Measurements from ENCODE around the gene PMEPA1.

PMEPA1 gene

DNA sequence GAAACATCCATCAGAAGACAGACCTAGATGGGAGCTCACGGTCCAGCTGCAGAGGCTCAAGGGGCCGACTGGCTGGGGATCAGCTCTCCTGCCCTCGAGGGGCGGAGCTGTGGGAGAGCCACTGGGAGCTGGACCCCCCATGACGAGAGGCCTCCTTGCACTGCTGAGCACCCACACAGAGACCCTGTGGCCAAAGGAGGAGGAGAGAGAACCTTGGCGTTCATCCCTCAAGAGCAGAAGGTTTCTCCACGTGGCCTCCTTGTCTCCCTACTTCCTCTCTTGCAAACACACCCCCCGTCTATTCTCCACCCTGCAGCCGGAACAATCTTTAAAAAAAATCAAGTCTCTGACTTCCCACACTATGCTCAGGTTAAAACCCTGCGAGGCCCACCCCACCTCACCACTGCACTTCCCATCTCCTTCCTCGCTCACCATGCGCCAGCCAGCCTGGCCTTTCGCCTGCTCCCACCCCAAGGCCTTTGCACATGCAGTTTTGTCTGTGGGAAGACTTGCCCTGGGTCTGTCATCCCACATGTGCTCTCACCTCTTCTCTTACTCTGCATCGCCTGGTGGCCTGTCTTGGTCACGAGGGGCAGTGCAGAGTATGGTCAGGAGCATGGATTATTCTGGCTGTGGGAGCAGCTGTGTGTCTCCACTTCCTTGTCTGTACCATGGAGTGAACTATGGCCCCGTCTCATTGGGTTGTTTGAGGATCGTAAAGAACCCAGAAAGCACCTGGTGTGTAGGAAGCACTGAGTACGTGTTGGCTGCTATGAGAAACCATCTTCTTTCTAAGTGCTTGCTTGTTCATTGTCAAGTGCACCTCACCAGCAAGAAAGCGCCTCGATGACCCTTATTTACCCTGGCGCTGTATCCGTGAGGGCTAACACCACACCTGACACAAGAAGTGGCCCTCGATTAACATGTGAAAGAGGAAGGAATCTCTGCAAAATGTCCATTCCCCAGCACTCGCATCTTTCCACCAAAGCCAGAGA lies 32.9 kb downstream of the PMEPA1 start:
- DNase-seq: no peak

DNA sequence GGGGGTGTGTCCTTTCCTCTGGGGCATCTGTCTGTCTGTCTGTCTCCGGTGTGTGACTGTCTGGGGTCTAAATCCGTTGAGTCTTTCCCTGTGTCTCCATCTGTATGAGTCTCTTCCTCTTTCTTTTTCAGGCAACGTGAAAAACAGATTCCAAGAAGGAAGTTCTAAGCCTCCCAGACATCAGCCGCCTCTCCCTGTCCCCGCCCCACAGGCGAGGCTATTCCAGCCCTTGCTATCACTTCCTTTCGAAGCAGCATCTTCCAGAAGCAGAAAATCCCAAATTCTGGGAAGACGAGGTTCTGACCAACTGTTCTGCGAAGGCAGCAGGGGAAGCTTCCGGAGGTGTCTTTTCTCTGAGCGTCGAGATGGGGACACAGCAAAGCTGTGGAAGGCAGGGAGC lies 34.0 kb downstream of the PMEPA1 start:
- DNase-seq: no peak

DNA sequence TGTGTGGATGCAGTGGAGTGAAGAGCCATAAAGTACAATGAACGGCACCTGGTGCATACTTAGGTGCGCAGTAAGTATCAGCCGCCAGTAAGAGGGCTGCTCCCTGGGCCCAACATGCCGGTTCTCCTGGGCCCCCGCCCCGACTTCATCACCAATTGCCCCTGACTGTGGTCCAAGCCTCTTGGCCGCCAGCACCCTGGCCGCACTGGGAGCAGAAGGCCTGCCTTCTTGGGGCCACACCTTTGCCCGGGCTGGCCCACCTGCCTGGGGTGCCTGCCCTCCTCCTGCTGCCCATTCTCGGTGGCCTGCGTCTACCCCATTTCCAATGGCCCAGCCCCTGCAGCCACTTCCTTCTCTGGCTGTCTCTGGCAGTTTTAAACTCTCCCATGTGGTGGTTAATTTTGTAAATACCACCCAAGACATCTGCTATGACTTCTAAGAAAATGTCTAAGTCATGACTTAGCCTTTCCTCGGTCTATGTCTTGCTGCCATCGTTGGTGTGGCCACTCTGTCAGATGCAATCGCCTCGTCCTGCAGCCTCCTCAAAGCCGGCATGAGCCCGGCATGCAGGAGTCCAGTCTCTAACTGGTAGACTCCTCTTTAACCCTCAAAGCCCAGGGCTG lies 36.8 kb downstream of the PMEPA1 start:
- no peak for DNase-seq

DNA sequence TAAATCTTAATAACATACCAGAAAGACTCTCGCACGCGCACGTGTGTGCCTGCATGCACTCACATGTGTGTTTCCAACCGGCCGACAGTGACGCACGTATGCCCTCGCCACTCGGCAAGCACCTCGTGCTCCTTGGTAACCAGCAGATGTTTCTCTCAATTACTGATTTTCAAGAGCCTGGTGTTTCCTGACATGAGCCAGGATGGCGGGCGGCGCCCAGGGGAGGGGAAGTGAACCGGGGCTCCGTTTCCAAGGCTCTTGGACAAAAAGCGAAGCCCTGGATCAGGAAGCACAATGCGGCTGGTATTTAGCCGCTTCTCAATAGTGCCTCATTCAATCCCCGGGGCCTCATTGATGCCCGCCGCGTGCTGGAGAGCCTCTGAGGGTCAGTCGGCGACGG lies 37.7 kb downstream of the PMEPA1 start:
- DNase-seq: no peak

DNA sequence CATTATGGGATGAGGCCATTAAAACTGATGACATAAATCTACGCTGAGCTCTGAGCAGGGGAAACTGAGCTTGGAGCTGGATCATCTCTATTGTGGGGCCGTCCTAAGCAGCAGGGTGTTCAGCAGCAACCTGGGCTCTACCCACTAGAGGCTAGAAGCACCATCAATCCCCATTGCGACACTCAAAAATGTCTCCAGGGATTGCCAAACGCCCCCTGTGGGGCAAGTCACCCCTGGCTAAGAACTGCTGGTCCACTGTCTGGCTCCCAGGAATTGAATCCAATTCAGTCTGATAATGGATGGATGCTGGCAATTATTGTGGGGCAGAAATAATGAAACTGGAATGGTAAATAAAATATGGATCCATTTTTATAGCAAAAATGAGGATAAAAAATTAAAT lies 38.2 kb downstream of the PMEPA1 start:
- no peak for DNase-seq

DNA sequence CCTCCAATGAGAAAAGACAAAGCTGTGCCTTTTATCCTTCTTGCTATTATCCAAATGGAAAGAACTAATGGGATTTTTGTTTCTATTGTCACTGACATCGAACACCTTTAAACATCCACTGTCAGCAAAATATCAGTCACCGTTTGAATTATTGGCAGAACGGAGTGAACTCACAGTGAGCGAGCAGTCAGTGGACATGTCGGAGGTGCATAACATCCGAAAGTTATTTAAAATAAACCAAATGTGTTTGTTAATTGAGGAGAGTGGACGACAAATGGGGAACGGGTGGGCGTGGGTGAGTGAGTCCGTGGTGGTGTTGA lies 38.8 kb downstream of the PMEPA1 start:
- DNase-seq: no peak

GRCh38 chr20:57670288-57671071 lies 39.3 kb downstream of the PMEPA1 start:
- no peak for DNase-seq

DNA sequence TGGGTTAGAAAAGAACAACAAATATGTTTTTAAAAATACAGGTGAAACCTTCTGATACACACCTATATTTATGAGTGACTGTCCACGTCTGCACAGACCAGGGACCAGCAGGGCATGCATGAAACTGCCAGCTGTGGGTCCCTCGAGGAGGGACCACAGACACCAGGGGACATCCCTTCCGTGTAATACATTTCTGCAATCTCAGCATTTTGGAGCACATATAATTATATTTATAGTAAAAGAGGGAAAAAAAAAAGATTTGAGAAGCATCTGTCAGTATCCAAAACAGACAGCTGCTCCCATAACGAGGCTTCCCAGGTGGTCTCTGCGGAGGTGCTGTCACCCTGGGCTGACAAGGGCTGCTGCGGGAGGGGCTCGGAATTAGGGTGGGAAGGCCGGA lies 40.2 kb downstream of the PMEPA1 start:
- no peak for DNase-seq

GRCh38 chr20:57667924-57668782 lies 41.7 kb downstream of the PMEPA1 start:
- DNase-seq: no peak

DNA sequence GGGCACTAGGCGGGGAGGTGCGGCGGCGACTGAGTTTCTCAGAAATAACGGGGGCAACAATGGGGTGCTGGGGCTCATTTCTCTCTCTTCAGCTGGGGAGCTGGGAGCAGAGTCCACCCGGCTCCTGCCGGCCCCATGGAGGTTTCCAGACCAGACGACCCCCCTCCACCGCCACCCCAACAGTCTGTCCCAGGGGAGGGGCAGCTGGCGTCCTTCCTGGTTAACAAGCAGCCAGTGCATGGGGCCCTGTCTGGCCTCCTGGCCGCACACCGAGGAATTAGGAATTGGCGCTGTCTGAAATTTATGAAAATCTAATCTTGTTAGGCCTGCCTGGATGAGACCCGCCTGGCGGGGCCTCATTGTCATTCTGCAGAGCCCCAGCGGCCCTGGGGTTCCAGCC lies 42.4 kb downstream of the PMEPA1 start:
- DNase-seq: no peak

DNA sequence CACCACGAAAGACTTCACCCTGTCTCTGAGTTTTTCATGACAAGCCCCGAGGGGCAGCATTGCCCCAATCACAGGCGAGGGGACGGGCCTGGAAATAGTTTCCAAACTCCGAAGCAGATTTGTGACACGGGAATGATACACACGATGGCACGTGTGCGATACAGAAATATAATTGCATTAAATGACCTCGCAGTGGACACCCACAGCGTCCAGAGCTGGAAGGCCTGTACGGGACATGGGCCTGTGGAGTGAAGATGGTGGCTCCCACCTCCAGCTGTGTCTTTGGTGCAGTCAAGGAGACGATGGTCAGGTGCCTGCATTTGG lies 43.0 kb downstream of the PMEPA1 start:
- no peak for DNase-seq

GRCh38 chr20:57666106-57666833 lies 43.5 kb downstream of the PMEPA1 start:
- no peak for DNase-seq

DNA sequence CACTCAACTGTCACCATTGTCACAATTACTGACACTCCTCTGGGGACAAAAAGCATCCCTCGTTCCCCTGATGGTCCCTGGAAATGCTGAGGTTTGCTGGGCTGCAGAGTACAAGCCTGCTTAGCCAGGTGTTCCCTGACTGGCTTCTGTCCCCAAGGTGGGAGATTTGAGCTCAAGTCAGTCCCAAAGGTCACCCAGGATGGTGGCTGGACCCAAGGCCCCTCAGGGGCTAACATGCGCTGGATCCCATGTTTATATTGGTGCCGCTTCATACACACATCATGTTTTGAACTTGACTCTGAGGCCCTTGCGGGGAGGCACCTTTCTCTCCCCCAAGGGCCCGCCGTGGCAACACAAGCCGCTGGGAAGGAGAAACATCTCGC lies 44.2 kb downstream of the PMEPA1 start:
- no peak for DNase-seq

DNA sequence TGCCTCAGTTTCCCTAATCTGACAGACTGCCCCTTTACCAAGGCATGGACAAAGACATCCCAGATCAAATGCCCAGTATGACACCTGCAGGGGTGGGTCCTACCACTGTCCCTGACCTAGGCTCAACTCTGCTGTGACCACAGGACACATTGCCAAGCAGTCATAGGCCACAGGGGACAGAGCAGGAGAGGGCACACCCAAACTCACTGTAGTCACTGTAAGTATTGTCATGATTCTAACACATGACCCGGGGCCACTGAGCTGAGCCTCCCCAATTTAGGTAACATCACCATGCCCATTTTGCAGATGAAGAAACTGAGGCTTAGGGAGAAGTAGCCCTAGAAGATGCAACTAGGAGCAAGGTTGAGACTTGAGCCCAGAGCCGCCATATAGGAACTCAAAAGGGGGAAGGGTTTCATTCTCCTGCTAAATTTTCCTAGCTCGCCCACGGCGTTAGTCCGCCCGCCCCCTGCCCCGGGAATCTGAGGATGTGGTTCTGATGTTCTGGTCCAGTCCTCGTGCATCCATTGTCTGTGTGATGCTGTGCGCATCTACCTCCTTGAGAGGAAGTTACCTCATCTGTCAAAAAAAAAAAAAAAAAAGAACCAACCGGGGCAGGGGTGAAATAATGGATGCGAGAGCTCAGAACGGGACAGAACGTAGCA lies 44.8 kb downstream of the PMEPA1 start:
- DNase-seq: no peak

GRCh38 chr20:57664476-57664875 lies 45.3 kb downstream of the PMEPA1 start:
- no peak for DNase-seq

DNA sequence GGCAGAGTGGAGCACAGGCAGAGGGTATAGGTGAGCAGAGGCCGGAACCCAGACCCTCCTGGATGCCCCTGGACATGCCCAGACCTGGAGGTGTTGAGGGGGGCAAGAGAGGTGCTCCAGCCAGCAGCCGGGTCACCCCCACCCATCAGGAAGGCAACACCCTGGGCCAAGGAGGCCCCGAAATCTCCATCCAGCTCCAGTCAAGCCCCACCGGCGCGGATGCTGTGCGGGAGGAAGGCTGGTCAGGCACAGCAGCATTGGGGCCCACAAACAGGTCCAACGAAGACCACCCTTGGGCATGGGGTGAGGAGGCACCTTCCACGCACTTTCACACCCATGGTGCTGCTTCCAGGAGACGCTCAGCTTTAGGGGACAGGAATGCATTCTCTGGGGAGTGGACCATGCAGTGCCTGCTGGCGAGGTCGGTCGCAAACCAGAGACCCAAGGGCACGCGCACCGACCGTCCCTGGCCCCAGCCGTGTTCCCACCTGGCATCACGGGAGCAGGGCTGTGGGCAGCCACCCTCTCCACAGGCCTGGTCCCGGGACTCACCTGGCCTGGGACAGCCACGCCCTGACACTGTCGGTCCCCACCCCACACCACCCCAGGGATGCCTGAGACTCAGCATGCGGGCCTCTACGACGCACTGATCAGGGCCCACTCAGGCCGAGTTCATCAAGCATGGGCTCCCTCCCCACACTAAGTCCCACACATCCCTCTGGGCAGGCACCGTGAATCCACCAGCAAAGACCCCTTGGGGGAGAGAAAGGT lies 45.9 kb downstream of the PMEPA1 start:
- DNase-seq: no peak

- no peak for DNase-seq
Measured at GRCh38 chr20:57663241-57663640, 46.6 kb downstream of the PMEPA1 start.

DNA sequence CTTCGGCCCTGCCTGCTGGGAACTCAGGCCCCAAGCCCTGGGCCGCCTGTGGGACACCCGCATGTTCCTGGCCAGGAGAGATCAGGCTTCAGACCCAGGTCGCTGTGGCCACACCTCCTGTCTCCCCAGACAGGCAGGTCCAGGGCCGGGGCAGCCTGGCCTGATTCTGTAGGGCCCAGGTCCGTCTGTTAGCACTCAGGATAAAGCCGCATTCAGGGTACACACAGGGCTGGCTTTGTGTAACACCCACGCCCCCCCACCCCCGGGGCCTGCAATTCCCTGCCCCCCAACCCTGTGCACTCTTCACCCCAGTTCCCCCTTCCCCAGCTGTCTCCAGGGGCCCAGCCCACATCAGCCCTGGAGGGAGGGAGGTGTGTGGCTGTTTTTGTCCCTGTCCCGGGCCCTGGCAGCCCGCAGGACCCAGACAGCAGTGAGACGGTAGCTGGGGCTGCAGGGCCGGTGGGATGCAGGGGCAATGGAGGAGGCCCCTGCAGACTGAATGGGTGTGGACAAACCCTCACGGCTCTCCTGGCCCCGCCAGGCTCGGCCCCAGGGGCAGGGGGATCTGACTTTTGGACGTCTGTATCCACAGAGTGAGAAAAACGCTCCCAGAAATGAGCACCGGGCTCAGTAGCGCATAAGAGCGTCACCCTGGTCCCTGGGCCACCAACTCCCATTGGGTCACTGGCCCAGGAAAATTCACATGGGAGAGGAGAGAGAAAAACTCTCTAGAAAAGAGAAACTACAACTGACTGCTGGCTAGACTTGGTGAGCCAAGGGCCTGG lies 47.2 kb downstream of the PMEPA1 start:
- no peak for DNase-seq

DNA sequence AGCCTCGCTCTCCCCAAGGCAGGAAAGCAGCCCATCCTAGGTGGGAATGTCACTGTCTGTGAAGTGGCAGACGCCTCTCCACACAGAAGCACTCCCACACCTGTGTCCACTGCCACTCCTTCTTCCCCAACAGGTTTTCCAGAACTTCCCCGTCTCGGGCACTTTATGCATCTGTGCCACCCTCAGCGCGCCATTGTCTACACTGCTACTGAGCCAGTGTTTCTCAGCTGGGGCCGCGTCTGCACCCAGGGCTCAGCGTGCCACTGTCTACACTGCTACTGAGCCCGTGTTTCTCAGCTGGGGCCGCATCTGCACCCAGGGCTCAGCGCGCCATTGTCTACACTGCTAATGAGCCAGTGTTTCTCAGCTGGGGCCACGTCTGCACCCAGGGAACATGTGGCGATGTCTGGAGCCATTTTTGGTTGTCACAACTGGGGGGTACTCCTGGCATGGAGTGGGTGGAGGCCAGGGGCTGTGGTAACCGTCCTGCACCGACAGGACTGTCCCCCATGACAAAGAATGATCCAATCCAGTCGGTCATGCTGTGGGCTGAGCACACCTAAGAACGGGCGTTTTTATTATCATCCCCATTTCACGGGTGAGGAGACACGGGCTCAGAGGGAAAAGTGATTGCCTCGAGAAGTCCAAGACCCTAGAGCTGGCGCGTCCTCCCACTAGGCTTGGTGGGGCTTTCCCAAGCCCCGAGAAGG lies 47.9 kb downstream of the PMEPA1 start:
- no peak for DNase-seq

All from effector CD4-positive, alpha-beta T cell (primary cell).